Retinal pigment epithelial cell (primary cell): ENCODE measurements around the gene SLAIN2.

ENCODE experiments used
- DNase-seq: peaks from one replicate; pipeline ENCODE4 v3.0.0-alpha.2; 2010; ENCODE audit warnings: low read depth
- H3K4me3 ChIP-seq: 2 replicates; pipeline ENCODE4 v1.5.1; 2011; ENCODE audit warnings: mild to moderate bottlenecking, low read length, control low read depth, moderate library complexity
- CTCF ChIP-seq: conservative IDR thresholded peaks from 2 replicates; pipeline ENCODE4 v1.5.1; 2011; ENCODE audit warnings: low read depth, low read length, control low read depth, inconsistent platforms

The SLAIN2 gene

GRCh38 chr4:48380583-48381167 lies 39.3 kb downstream of the SLAIN2 start:
- no peak for DNase-seq
- no peak for TF ChIP-seq CTCF
- H3K4me3 ChIP-seq: no peak overlapping the region

- TF ChIP-seq CTCF: no peak
- DNase-seq: no peak
- no peak overlapping the region for H3K4me3 ChIP-seq
Measured at GRCh38 chr4:48388525-48389154, 47.3 kb downstream of the SLAIN2 start.

- H3K4me3 ChIP-seq: no peak overlapping the region
- no peak for DNase-seq
- TF ChIP-seq CTCF: no peak
Measured at GRCh38 chr4:48396043-48396442, 54.7 kb downstream of the SLAIN2 start.

GRCh38 chr4:48400416-48400815 lies 59.1 kb downstream of the SLAIN2 start:
- DNase-seq: no peak
- no peak for TF ChIP-seq CTCF
- H3K4me3 ChIP-seq: no peak overlapping the region

GRCh38 chr4:48403358-48403757 lies 62.0 kb downstream of the SLAIN2 start:
- TF ChIP-seq CTCF: no peak
- no peak overlapping the region for H3K4me3 ChIP-seq
- no peak for DNase-seq

- no peak for TF ChIP-seq CTCF
- no peak overlapping the region for H3K4me3 ChIP-seq
- no peak for DNase-seq
Measured at GRCh38 chr4:48403779-48404178, 62.5 kb downstream of the SLAIN2 start.

GRCh38 chr4:48405924-48406323 lies 64.6 kb downstream of the SLAIN2 start:
- no peak overlapping the region for H3K4me3 ChIP-seq
- no peak for DNase-seq
- TF ChIP-seq CTCF: no peak
